Liver (tissue), 9 donors: Measurements from ENCODE around the gene SELENBP1. TPM values are rescaled to one million over a fixed set of nuclear protein-coding genes. Genes with fewer than 3 reads are reported as not detected.
"Not testable (repeated sequence)": the region's sequence is repeated elsewhere in the genome, so short reads cannot be mapped to it uniquely, and the experiment has no call there.

Experiments
- DNase-seq: peaks from one replicate; pipeline ENCODE4 v3.0.0-alpha.2; 2017; ENCODE audit warnings: low spot score
- H3K27ac ChIP-seq, 2 donors: one replicate each; pipeline ENCODE4 v1.7.0; 2013; ENCODE audit warnings: inconsistent platforms in 2 of 2, low read length in 2 of 2, control low read depth in 1 of 2, low read depth in 1 of 2, mild to moderate bottlenecking in 1 of 2
- H3K27me3 ChIP-seq, 4 donors: one replicate each; pipeline versions ENCODE4 v1.6.1 to v1.7.0; 2013; ENCODE audit warnings: low read length in 3 of 4, inconsistent platforms in 1 of 4, mild to moderate bottlenecking in 1 of 4, moderate library complexity in 1 of 4; ENCODE audit not compliant: control insufficient read depth in 4 of 4, insufficient read depth in 4 of 4
- H3K36me3 ChIP-seq, 4 donors: one replicate each; pipeline versions ENCODE4 v1.6.1 to v1.7.0; 2013; ENCODE audit warnings: low read length in 3 of 4, mild to moderate bottlenecking in 3 of 4, low read depth in 1 of 4, moderate library complexity in 1 of 4; ENCODE audit not compliant: control insufficient read depth in 4 of 4, insufficient read depth in 3 of 4
- H3K4me1 ChIP-seq, 4 donors: one replicate each; pipeline versions ENCODE4 v1.6.1 to v1.7.0; 2013; ENCODE audit warnings: low read length in 3 of 4, mild to moderate bottlenecking in 3 of 4, moderate library complexity in 1 of 4; ENCODE audit not compliant: control insufficient read depth in 4 of 4, insufficient read depth in 4 of 4
- H3K4me3 ChIP-seq, 3 donors: one replicate each; pipeline versions ENCODE4 v1.6.1 to v1.7.0; 2013; ENCODE audit warnings: low read length in 3 of 3, control low read depth in 1 of 3, low read depth in 1 of 3, mild to moderate bottlenecking in 1 of 3
- H3K9ac ChIP-seq, 2 donors: one replicate each; pipeline ENCODE4 v1.7.0; 2013; ENCODE audit warnings: low read length in 2 of 2, mild to moderate bottlenecking in 2 of 2, moderate library complexity in 2 of 2, control low read depth in 1 of 2, low read depth in 1 of 2
- H3K9me3 ChIP-seq, 4 donors: one replicate each; pipeline versions ENCODE4 v1.6.1 to v1.7.0; 2013; ENCODE audit warnings: low read length in 3 of 4; ENCODE audit not compliant: control insufficient read depth in 4 of 4
- CTCF ChIP-seq: fragments of 150-350 bp; IDR thresholded peaks from 2 replicates; pipeline ENCODE4 v1.5.1; 2017; ENCODE audit warnings: improper control_type of control experiment, low read depth, low read length; ENCODE audit not compliant: missing input control
- EGR1 ChIP-seq, 2 donors: IDR thresholded peaks; 2 replicates each; pipeline ENCODE4 v1.6.1; 2016 to 2018; ENCODE audit warnings: antibody characterized with exemption in 2 of 2, low read depth in 2 of 2
- FOXA1 ChIP-seq: IDR thresholded peaks from 2 replicates; pipeline ENCODE4 v1.6.1; 2016; ENCODE audit warnings: antibody characterized with exemption
- FOXA2 ChIP-seq: IDR thresholded peaks from 2 replicates; pipeline ENCODE4 v1.6.1; 2016; ENCODE audit warnings: antibody characterized with exemption
- HNF4A ChIP-seq, 2 donors: conservative IDR thresholded peaks; 2 replicates each; pipeline ENCODE4 v1.6.1; 2016; ENCODE audit warnings: antibody characterized with exemption in 2 of 2, mild to moderate bottlenecking in 2 of 2
- HNF4G ChIP-seq: IDR thresholded peaks from 2 replicates; pipeline ENCODE4 v1.6.1; 2016; ENCODE audit warnings: antibody characterized with exemption
- JUND ChIP-seq, 2 donors: IDR thresholded peaks; 2 replicates each; pipeline ENCODE4 v1.6.1; 2016; ENCODE audit warnings: antibody characterized with exemption in 2 of 2
- NR2F2 ChIP-seq: IDR thresholded peaks from 2 replicates; pipeline ENCODE4 v1.6.1; 2016; ENCODE audit warnings: antibody characterized with exemption
- RAD21 ChIP-seq, 2 donors: IDR thresholded peaks; 2 replicates each; pipeline ENCODE4 v1.6.1; 2016; ENCODE audit warnings: antibody characterized with exemption in 2 of 2, mild to moderate bottlenecking in 2 of 2
- REST ChIP-seq: IDR thresholded peaks from 2 replicates; pipeline ENCODE4 v1.6.1; 2016; ENCODE audit warnings: antibody characterized with exemption, mild to moderate bottlenecking
- RXRA ChIP-seq, 2 donors: IDR thresholded peaks; 2 replicates each; pipeline ENCODE4 v1.6.1; 2017 to 2018; ENCODE audit warnings: antibody characterized with exemption in 2 of 2, mild to moderate bottlenecking in 1 of 2
- SP1 ChIP-seq: IDR thresholded peaks from 2 replicates; pipeline ENCODE4 v1.6.1; 2018; ENCODE audit warnings: antibody characterized with exemption, mild to moderate bottlenecking
- TAF1 ChIP-seq: conservative IDR thresholded peaks from 2 replicates; pipeline ENCODE4 v1.6.1; 2016; ENCODE audit warnings: antibody characterized with exemption, mild to moderate bottlenecking
- YY1 ChIP-seq: IDR thresholded peaks from 2 replicates; pipeline ENCODE4 v1.6.1; 2016; ENCODE audit warnings: antibody characterized with exemption, mild to moderate bottlenecking
- ZBTB33 ChIP-seq: IDR thresholded peaks from 2 replicates; pipeline ENCODE4 v1.6.1; 2016; ENCODE audit warnings: antibody characterized with exemption
- WGBS: extraction: QIAGEN DNeasy Blood & Tissue Kit; methylation state at CpG from one replicate; pipeline ENCODE4 v1.1.7; 2013; 5-methylcytosine and 5-hydroxymethylcytosine counted together
- polyA plus RNA-seq, 2 donors: library from polyadenylated mRNA; stranded (reverse) in 1 of 2; unstranded in 1 of 2; fragments of 200-250 nt in 1 of 2; fragments of >200 nt in 1 of 2; fragmentation: Nextera tagmentation in 1 of 2; extraction: Ambion mirVana in 1 of 2; gene quantifications; one replicate each; pipeline versions ENCODE4 v1.2.1 to v1.2.3, GENCODE V29; 2013 to 2015
- total RNA-seq, 2 donors: library from RNA; depleted of rRNA; stranded (reverse); fragments of >200 nt; gene quantifications; one replicate each; pipeline ENCODE4 v1.2.3, GENCODE V29; 2014
- TF ChIP-seq, protein P1 (sequence below): IDR thresholded peaks from 2 replicates; pipeline ENCODE4 v1.6.1; 2016; ENCODE audit warnings: antibody characterized with exemption
- TF ChIP-seq, protein P2 (sequence below): IDR thresholded peaks from 2 replicates; pipeline ENCODE4 v1.6.1; 2016; ENCODE audit warnings: antibody characterized with exemption
- donor health status: healthy.
- donor health status: healthy.
- donor health status: healthy.
- donor health status: healthy.
- donor health status: healthy.

Gene SELENBP1
- total and polyA plus RNA-seq, 4 donors: 141 to 387 (median 181) TPM

DNA sequence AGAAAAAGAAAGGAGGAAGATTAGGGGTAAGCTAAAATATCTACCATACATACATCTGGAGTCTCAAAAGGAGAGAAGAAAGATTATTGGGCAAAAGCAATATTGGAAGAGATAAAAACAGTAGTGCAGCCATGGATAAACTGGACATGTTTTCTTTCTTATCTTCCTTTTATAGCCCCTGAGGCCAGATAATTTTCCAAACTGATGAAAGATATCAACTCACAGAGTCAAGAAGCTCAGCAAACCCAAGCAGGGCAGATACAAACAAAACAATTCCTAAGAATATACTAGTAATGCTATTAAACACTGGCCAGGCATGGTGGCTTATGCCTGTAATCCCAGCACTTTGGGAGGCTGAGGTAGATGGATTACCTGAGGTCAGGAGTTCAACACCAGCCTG is 21.1 kb upstream of the SELENBP1 start:
- Histone ChIP-seq H3K9ac (no peak overlapping the region), H3K4me3 (no peak overlapping the region), H3K27me3 (no peaks in the 10 kb centered on the region), H3K4me1 (peaks cover 0 to 6% (median 4%) of the 10 kb centered on the region in 4 donors), H3K9me3 (no peaks in the 10 kb centered on the region), H3K27ac (no peak overlapping the region), H3K36me3 (no peaks in the 10 kb centered on the region)
- no peak for DNase-seq
- TF ChIP-seq CTCF: no peak

DNA sequence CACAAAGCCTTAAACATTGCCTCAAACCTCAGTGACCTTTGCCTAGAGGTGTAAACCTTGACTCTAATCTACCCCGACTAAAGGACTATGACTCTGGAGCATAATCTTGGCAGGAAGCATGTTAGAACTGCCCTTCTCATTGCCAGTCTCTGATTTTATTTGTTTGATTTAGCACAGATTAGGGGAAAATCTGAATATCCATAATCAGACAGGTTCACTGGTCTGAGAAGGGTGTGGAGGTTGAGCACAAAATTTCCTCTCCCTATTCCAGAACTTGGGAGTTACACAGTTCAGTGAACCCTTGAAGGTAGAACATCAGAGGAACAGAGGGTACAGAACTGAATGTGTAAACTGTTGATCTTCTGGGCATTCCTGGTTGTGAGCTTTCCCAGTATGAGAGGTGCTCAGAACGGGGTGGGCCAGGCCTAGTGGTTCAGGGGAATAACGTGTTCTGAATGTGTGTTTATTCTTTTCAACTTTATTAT is 18.6 kb upstream of the SELENBP1 start:
- Histone ChIP-seq H3K36me3 (no peaks in the 10 kb centered on the region), H3K27ac (peak overlapping the region in 1 of 2 donors; percentile 3), H3K4me1 (peaks cover 0 to 6% (median 4%) of the 10 kb centered on the region in 4 donors), H3K4me3 (no peak overlapping the region), H3K27me3 (no peaks in the 10 kb centered on the region), H3K9ac (no peak overlapping the region), H3K9me3 (no peaks in the 10 kb centered on the region)
- WGBS: 29% methylated on average over 3 of the region's 3 CpGs
- TF ChIP-seq REST: no peak
- no peak for TF ChIP-seq EGR1 (IDR thresholded peaks at IDR 0.05; ENCODE audit: low read depth in 2 of 2)
- peak in 1 of 2 donors; percentile 47 for TF ChIP-seq RAD21 (IDR thresholded peaks at IDR 0.05)
- TF ChIP-seq TAF1: no peak
- peak; percentile 66 to 86 for TF ChIP-seq HNF4A (conservative IDR thresholded peaks at IDR 0.05)
- no peak for TF ChIP-seq CTCF
- TF ChIP-seq ZBTB33: no peak
- TF ChIP-seq RXRA (IDR thresholded peaks at IDR 0.05): peak; percentile 83 to 95
- TF ChIP-seq, protein P1, sequence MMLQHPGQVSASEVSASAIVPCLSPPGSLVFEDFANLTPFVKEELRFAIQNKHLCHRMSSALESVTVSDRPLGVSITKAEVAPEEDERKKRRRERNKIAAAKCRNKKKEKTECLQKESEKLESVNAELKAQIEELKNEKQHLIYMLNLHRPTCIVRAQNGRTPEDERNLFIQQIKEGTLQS: no peak
- peak; percentile 62 for TF ChIP-seq HNF4G
- no peak for TF ChIP-seq YY1
- TF ChIP-seq FOXA2: no peak
- TF ChIP-seq FOXA1: no peak
- TF ChIP-seq, protein P2, sequence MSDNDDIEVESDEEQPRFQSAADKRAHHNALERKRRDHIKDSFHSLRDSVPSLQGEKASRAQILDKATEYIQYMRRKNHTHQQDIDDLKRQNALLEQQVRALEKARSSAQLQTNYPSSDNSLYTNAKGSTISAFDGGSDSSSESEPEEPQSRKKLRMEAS: no peak
- TF ChIP-seq NR2F2: no peak
- TF ChIP-seq SP1: peak; percentile 89
- peak; percentile 5 to 28 for TF ChIP-seq JUND (IDR thresholded peaks at IDR 0.05)
- no peak for DNase-seq

GRCh38 chr1:151390221-151391078 is 17.9 kb upstream of the SELENBP1 start:
- H3K9me3 ChIP-seq, H3K4me1 ChIP-seq, H3K4me3 ChIP-seq, DNase-seq, H3K36me3 ChIP-seq, H3K9ac ChIP-seq, H3K27me3 ChIP-seq: not testable (repeated sequence)
- 77% methylated on average over 22 of the region's 22 CpGs for WGBS
- peak overlapping the region in 1 of 2 donors; percentile 3 for H3K27ac ChIP-seq
